GM12873 (cell line): ENCODE measurements around the gene ABHD2.

ENCODE experiments used
- CTCF ChIP-seq: IDR thresholded peaks from 2 replicates; pipeline ENCODE4 v1.5.1; 2012; ENCODE audit warnings: low read depth, mild to moderate bottlenecking, moderate library complexity, low read length, control low read depth; ENCODE audit not compliant: insufficient read depth; ENCODE audit errors: missing control alignments

The ABHD2 gene

GRCh38 chr15:89178307-89178977 is 90.2 kb downstream of the ABHD2 start:
- TF ChIP-seq CTCF = no peak

GRCh38 chr15:89179966-89180875 is 92.0 kb downstream of the ABHD2 start:
- no peak for TF ChIP-seq CTCF

GRCh38 chr15:89184357-89184756 is 96.1 kb downstream of the ABHD2 start:
- no peak for TF ChIP-seq CTCF

GRCh38 chr15:89184886-89185526 is 96.8 kb downstream of the ABHD2 start:
- no peak for TF ChIP-seq CTCF

- TF ChIP-seq CTCF = no peak
Observed at GRCh38 chr15:89186803-89187202, 98.5 kb downstream of the ABHD2 start.

- no peak for TF ChIP-seq CTCF
Observed at GRCh38 chr15:89187301-89187985, 99.2 kb downstream of the ABHD2 start.
